Right renal pelvis (tissue), 4 donors: ENCODE measurements around the gene SCRT2. TPM values are rescaled to one million over a fixed set of nuclear protein-coding genes. Genes with fewer than 3 reads are reported as not detected.
"Not testable (repeated sequence)": the region's sequence is repeated elsewhere in the genome, so short reads cannot be mapped to it uniquely, and the experiment has no call there.

Source experiments
- DNase-seq, 4 donors: peaks; one replicate each; pipeline ENCODE4 v3.0.0-alpha.2; 2013; ENCODE audit warnings: low read depth in 4 of 4, low spot score in 3 of 4, missing footprints in 1 of 4
- polyA plus RNA-seq, 4 donors: library from polyadenylated mRNA; unstranded; fragments of 120-200 nt; gene quantifications; one replicate each; pipeline ENCODE4 v1.2.1, GENCODE V29; 2013; ENCODE audit not compliant: insufficient read length in 4 of 4

The SCRT2 gene
- polyA plus RNA-seq, 4 donors, result 0.04 to 0.10 (median 0.05) TPM; not detected in 1

DNA sequence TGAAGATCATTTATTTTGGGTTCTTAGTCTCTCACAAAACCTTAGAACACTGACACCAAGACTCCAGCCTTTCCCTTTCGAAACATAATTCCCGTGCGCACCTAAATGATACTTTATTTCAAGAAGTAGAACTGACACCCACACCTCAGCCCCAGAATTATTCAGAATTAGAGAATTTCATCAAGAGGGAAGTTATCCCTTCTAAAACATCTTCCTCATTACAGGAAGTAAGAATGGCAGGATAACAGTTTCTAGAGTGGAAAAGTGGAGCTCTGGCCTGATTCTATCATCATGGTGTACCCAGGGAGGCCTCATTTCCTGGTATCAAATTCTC, 21.2 kb downstream of the SCRT2 start:
- DNase-seq, result no peak

DNA sequence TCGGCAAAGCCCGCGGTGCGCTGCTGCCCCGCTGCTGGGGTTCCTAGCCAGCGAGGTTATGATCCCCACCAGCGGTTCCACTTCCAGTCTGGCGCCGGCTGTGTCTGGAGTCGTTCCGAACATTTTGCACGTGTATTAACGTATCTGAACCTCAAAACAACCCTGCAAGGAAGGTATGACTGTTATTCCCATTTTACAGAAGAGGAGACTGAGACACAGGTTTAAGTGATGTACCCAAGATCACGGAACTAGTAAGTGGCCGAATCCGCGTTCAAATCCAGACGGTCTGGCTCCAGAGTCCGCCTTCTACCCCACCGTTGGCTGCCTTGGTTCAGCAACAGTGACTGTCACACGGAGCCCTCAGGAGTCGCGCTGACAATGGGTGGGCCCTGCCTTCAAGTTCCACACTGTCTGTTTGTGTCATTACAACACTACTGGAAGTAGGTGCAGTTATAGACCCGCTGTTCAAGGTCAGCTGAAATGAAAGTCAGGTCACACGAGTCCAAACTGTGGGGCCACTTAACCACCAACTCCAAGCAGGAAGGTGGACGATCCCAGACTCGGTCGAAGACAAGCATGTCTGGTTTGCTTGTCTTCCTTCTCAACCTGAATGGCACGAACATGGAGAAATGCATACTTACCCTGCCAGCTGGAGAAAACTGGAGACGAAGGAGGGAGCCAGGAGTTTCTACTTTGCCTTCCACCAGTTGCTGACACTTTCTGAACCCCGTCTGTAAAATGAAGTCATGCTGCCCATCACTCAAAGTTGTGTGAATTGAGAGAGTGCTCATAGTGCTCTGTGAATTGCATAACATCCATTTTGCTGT, 21.8 kb downstream of the SCRT2 start:
- no peak for DNase-seq

DNA sequence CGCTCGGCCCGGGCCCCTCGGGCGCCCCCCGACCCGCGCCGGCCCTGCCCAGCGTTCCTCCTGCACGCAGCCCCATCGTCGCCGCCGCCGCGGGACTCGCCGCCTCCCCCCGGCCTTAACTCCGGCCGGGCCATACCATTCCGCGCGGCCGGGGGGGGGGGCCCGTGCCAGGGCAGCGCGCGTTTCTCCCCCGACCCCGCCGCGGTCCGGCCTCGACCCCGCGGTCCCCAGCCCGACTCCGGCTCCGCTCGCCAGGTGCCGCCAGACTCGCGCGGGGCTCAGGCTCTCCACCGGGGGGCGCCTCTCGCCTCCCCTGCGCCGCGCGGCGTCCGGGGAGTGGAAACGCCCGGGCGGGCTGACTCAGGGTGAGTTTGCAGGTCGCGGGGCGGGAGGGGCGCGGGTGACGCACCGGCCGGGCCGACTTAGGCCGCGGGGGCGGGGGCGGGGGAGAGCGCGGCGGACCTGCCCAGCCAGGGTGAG, 22.5 kb downstream of the SCRT2 start, which contains the start of gene SRXN1:
Gene SRXN1, minus strand, starts transcription at position 91 of the 480 bp plus-strand sequence. Its CDS starts 15 bp downstream, at position 76.
- DNase-seq, result peak; percentile 45 to 72 (median 66)

DNA sequence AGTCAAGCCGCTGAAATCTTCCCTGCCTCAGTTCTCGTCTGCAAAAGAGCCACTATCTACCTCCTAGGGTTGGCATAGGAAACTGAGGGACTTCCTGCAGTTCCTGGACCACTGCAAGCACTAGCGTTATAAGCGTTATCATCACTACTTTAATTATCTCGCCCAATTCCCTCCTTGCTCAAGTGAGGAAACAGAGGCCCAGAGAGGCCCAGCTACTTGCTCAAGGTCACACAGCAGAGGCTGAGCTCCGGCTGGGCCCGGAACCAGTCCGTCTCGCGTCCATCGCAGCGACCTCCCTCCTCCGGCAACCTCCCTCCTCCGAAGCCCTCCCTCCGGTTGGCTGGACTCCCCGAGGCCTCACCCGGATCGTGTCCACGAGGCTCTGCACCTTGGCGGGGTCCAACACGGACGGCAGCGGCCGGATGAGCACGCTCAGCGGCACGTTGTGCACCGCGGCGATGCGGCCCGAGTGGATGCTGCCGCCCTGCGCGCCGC, 22.9 kb downstream of the SCRT2 start:
- no peak for DNase-seq

DNA sequence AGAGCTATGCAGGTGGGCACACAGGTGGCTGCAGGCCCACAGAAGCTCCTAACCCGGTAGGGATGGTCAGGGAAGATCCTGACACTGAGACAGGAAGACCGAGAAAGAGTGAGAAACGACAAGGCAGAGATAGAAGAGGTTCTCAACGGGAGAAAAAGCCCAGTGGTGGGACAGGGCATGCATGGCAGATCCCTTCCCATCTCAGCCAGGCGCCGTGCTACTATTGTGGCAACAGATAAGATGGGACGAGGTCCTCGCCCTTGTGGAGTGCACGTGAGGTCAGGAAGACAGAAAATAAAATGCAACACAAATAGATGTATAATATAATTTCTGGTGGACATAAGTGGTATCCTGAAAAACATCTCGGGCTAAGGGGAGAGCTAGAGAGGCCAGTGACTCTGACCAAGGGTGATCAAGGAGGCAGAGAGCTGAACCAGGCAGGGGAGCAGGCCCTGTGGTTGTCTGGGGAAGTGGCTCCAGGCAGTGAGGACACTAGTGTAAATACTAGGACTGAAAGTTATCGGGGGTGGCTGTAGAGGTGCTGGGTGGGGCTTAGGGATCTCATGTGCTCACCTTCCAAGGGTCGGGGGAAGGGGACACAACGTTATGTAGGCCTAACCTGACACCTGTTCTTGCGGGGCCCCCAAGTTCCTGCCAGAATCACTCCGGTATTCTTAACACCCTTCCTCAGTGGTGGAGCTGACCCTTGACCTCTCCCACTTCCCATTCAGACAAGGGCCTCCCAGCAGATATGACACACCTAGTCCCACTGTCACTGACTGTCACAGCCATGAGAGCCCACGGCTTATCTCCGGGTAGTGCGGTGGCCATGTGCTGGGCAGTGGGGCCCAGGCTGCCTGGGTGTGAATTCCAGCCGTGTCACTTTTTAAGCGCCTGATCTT, 23.6 kb downstream of the SCRT2 start:
- DNase-seq, result no peak

DNA sequence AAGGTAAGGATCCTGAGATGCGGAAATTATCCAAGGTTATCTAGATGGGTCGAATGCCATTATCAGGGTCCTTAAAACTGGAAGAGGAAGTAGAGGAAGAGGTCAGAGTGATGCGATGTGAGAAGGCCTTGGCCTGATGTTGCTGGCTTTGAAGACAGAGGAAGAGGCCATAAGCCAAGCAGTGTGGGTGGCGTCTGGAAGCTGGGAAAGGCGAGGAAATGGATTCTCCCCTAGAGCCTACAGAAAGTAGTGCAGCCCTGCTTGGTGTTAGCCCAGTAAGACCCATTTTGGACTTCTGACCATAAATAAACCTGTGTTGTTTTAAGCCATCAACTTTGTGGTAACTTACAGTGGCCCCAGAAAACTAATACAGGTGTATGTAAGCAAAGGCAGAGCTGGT, 24.6 kb downstream of the SCRT2 start:
- DNase-seq, result no peak

DNA sequence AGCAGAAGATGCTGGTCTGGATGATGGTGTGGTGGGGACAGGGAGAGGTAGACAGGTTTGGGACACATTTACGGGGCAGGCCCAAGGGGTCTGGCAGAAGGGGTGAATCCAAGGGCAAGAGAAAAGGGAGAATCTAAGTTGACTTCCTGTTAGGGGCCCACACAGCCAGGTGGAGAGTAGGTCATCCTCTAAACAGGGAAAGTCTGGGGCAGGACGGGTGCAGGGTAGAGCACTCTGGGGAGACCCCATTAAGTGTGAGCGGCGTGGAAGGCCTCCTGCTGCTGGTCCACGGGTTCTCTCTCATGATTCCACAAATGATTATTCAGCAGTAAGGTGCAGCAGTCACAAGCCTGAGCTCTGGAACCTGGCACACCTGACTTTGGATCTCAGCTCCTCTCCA, 25.3 kb downstream of the SCRT2 start:
- DNase-seq, result no peak

DNA sequence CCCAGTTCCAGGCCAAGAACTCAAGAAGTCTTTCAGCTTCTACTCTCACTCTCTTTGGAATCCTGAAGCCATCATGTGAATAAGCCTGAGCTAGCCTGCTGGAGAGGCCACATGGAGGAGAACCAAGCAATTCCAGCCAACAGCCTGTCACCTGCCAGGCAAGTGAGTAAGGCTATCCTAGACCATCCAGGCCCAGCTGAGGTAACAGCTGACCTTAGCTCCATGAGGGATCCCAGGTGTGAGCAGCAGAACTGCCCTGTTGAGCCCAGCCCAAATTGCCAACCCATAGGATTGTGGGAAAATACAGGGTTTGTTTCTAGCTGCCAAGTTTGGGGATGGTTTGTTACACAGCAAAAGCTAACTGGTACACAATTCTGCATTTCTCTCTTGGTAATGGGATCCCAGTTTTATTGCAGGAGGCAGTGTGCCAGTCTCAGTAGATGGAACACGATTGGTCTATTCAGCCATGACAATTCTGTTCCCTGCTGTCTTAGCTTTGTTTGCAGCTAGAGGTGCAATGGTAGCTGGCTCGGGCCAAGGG, 28.1 kb downstream of the SCRT2 start:
- no peak for DNase-seq

DNA sequence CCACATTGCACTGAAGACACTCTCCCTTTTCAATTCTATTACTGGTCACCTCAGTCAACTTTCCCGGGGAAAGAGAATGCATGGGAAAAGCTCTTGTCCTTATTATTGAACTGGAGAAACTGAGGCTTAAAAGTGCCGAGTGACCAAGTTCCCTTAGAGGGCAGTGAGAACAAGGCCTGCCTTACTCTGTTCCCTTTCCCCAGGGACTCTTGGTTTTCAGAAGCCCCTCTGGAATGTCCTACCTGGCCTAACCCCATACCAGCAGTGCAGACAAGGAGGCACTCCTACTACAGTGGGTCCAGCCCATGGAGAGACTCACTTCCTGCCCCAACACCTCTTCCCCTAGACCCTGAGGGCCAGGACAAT, 28.8 kb downstream of the SCRT2 start:
- no peak for DNase-seq

DNA sequence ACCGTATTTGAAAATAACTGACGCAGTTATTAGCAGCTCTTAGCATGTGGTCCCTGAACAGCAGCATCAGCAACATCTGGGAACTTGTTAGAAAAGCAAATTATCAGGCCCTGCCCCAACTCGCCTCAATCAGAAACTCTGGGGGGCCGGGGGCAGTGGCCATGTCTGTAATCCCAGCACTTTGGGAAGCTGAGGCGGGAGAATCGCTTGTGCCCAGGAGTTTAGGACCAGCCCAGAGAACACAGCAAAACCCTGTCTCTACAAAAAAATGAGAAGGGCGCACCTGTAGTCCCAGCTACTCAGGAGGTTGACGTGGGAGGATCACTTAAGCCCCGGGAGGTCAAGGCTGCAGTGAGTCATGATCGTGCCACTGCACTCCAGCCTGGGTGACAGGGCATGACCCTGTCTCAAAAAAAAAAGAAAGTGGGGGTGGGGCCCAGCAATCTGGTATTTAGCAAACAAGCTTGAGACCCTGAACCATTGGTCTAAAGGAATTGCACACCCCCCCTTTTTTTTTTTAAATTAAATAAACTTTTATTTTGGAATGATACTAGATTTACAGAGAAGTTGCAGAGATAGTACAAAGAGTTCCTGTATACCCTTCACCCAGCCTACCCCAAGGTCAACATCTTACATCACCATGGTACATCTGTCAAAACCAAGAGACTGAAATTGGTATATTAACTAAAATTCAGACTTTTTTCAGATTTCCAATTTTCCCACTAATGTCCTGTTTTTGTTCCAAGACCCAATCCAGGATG, 29.3 kb downstream of the SCRT2 start:
- no peak for DNase-seq

DNA sequence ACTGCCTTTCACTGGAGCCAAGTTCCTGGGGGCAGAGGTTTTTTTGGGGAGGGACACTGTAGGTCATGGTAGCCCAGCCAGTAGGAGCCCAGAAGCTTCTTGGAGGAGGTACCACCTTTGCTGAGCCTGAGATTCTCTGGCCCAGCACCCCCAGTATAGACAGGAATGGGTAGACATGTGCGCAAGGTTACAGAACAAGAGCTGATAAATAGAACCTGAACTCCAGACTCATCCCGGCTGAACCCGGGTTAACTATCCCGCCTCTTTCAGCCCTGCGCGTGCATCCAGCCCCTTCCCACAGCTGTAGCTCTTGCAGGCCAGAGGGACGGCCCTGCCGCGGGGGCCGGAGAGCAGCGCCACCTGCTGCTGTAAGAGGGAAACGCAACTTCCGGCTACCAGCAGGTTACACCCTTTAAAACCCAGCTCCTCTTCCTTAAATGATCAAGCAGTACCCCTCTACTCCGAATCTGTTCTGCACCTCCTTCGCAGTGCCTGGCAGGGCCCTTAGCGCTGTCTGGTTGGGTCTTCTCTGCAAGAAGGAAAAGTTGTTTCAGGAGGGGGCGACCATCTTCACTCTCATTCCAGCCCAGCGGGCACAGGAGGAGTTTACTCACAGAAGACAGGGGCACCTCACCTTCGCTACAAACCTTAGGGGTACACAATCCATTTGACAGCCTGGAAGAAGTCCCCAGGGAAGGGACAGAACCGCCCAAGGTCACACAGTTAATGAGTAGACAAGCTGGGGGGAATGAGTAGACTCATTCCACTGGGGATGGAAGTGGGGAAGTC, 30.1 kb downstream of the SCRT2 start:
- DNase-seq, result peak in 3 of 4 donors; percentile 51 to 67 (median 55)

DNA sequence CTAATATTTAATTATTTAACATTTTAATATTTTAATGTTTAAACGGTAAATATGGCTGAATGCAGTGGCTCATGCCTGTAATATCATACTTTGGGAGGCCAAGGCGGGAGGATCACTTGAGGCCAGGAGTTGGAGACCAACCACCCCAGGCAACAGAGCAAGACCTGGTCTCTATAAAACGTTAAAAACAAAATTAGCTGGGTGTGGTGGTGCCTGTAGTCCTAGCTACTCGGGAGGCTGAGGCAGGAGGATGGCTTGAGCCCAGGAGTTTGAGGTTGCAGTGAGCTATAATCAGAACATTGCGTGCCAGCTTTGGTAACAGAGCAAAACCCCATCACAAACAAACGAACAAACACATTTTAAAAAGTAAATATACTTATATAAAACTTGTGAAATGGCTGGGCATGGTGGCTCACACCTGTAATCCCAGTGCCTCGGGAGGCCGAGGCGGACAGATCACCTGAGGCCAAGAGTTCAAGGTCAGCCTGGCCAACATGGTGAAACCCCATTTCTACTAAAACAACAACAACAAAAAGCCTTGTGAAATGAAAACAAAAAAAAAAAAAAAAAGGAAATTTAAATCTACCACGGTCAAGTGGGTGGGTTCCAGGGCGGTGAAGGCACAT, 30.8 kb downstream of the SCRT2 start:
- no peak for DNase-seq

DNA sequence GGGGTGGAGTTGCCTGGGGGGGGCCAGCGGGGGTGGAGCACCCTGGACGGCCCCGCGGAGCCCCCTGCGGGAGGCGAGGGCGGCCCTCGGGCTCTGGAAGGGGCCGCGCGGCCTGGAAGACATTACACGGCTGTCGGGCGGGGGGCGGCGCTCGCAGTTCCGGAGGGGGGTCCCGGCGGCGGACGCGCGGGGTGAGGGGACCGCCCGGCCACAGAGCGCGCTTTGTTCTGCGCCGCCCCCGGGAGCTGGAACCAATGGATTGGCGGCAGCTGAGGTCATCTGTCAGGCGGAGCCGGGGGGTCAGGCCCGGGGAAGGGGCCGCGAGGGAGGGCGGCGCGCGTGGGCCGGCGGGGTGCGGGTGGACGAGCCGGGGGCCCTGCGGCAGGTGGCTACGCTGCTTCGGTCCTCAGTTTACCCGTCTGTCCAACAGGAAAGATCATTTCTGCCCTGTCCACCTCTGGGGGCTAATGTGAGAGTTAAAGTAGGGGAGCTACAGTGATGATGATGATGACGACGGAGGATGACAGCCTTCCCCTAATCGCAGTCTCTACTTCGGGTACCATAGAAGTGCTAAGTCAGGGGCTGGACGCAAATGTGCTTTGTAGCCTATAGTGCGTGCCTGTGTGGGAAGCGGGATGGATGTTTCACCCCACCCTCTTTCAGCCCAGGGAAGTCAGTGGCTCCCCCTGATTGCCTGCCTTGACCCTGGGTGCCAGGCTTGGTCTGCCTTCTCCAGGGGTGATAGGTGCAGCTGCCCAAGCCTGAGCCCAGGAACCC, 33.0 kb downstream of the SCRT2 start:
- DNase-seq, result peak in 3 of 4 donors; percentile 35 to 52 (median 43)

DNA sequence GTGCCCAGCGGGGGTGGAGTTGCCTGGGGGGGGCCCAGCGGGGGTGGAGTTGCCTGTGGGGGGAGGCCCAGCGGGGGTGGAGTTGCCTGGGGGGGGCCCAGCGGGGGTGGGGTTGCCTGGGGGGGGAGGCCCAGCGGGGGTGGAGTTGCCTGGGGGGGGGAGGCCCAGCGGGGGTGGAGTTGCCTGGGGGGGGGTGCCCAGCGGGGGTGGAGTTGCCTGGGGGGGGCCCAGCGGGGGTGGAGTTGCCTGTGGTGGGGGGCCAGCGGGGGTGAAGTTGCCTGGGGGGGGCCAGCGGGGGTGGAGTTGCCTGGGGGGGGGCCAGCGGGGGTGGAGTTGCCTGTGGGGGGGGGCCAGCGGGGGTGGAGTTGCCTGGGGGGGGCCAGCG, 33.6 kb downstream of the SCRT2 start:
- DNase-seq, result not testable (repeated sequence)

DNA sequence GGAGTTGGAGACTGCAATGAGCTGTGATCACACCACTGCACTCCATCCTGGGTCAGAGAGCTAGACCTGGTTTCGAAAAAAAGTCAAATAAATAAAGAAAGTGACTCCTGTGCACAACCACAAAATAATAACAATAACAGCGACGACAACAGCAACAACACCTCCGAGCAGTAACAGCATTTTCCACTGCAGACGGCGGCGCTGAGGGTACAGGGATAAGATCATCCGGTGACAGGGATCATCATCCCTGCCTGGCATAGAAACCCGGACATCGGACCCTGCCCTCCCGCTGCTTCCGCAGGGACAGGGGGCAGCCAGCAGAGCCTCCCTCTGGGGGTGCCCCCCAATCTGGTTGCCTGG, 34.1 kb downstream of the SCRT2 start:
- DNase-seq, result no peak

DNA sequence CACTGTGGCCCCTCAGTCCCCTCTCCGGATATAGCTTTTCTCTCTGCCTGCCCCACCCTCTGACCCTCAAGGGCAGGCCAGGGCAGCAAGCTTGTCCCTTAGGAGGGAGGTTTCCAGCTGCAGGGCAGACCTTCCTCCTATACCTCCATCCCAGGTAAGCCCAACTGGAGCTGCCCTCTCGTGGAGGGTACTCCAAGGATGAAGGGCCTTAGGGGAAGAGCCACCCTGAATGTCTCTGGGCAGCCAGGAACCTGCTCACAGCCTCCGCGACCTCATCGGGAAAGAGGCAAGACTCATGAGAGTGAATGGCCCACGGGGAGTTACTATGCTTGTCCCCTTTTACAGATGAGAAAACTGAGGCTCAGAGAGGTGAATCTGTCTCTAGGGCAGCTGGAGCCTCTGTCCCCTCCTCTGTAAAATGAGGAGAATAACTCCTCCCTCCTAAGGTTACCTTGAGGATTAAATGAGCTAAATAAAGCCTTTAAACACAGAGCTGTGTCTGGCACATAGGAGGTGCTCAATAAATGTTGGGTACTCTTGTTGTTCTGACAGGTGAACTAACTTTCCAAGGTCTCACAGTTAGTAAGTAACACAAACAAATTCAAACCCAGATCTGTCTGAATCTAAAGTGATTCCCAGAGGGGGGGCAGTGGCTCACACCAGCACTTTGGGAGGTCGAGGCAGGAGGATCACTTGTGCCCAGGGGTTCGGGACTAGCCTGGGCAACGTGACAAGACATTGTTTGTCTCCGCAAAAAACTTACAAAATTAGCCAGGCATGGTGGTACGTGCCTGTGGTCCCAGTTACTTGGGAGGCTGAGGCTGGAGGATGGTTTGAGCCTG, 34.7 kb downstream of the SCRT2 start:
- no peak for DNase-seq

DNA sequence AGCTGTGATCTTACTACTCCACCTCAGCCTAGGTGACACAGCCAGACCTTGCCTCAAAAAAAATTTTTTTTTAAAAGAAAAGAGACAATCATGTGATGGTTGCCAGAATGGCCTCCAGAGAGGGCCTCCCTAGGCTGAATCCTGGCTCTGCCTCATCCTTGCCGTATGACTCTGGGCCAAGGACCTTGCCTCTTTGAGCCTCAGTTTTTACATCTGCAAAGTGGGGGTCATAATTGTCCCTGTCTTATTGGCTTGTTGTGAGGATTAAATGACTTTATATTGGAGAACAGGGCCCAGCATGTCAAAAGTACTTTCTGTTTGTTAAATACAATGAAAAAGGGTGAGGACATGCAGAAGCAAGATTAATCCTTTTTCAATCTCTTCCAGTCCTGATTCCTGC, 37.0 kb downstream of the SCRT2 start:
- DNase-seq, result no peak

DNA sequence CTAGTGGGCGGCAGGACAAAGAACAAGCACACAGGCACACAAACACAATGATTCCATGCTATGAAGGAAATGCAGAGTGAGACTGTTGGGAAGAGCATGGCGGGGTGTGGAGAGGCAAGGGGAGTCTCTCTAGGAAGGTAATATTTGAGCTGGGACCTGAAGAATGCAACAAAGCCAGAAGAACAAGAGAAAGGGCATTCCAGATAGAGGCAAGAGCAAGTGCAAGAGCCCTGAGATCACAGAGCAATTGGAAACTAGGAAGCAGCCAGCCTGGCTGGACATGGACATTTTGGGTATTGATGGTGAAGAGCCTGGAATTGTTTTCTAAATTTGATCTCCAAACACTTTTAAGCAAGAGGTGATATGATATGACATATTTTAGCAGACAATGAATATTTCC, 38.0 kb downstream of the SCRT2 start:
- no peak for DNase-seq
